Esophagus mucosa (tissue), 1 donor: Measurements from ENCODE around the gene PTPN14. TPM values are rescaled to one million over a fixed set of nuclear protein-coding genes. Genes with fewer than 3 reads are reported as not detected.

Source experiments
- ATAC-seq: fragments of 200-7000 bp; cut with Tn5 transposase; one replicate; pipeline ENCODE4 v1.9.1; 2020
- total RNA-seq: library from RNA; stranded (reverse); gene quantifications from one replicate; pipeline ENCODE4 v1.2.4, GENCODE V29; 2023
- donor health status: DM: yes; HTN: yes; CAD: no.

Gene PTPN14
- total RNA-seq, 1 donor from 2014 or later = 25.3 TPM

DNA sequence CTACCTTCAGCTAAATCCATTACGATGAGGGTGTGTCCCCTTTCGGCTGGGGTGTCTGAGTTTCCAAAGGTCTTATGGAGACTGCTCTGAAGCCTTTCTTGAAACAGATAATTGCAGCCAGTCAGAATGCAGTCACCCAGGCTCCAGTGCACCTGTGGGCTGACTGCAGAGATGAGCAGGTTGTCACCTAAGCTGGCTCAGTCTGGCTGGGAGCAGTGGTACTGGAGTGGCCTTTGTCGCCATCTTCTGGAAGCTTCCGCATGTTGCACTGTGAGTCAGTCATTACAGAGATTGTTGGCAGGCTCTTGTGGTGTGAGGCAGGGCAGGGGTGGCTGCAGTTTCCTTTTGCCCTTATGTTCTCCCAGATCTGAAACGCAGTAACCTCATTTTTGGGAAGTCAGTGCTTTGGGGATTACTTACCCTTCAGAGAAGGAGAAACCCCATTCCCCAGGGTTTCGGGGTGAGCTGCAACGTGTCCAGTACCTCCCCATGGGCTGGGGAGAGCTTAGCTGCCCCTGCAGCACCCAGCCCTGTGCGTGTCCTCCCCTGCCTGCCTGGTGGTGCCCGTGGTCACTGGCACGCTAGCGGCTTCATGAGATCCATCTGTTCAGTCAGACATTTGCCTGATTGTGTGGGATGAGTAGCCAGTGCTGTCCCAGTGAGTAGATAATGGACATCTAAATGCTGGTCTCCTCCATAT, 222.5 kb downstream of the PTPN14 start:
- ATAC-seq = peak; percentile 96

DNA sequence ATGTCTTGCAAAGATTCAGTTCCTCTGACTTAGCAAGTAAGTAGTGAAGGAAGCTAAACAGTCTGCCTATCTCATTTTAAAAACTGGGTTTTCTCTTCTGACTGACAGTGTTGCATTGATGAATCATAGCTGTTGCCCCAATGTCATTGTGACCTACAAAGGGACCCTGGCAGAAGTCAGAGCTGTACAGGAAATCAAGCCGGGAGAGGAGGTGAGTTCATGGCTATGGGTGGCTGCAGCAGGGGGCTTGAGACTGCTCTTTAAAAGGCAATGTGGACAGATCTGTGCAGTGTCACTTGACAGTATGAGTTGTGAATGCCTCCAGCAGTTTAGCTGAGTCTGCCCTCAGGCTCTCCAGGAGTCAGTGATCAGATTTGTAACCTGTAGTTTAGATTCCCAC, 223.9 kb downstream of the PTPN14 start:
- no peak for ATAC-seq

DNA sequence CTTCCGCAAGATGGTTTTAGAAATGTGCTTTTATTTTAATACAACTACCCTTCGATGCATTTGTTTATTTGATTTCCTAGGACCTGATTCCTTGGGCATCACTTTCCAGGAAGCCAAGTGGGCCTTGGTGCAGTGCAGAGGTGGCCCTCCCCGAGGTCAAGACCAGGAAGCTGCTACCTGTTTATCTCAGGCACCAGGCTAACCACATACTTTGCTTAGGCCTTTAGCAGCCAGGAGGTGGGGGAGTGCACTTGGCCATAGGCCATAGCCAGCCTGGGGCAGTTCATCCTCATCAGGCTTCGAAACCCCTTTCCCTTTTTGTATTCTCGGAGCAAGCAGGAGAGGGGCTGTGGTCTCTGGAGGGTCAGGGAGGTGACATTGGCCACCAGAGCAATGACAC, 225.0 kb downstream of the PTPN14 start:
- ATAC-seq = no peak

DNA sequence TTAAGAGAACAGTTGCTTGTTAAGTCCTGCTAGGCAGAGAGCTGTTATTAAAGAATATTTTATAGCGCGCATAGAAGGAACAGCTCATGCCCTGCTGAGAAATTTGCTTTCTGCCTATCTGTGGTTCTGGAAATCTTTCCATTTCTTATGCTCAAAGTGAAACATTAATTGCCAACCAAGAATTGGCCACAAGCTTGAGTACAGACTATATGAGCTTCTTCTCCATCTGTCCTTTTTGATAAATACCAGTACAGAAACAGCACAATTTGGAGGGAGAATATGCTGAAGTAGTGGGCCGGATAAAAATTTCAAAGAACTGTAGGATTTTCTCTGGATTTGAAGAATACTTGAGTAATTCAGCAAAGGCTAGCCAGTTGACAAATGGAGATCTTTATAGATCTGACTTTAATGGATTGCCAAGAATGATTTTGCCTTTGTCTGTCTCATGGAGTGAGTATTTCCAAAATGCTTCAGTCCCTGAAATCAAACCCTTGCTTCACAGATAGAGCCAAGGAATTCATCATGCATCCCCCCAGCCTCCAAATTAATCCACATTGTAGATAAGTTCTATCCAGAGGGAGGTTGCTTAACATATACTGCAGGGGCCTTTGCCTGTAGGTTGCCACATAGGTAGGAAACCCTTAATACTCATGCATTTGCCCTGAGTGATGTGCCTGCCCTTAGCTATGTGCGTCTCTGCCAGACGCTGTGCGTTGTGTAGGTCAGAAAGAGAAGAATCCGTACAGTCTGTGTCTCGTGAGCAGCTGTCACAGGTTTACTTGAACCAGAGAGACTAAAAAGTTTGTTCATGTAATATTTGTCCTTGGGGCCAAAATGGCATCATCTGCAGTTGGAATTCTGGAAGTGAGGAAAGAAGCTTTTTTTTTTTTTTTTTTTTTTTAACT, 226.3 kb downstream of the PTPN14 start:
- no peak for ATAC-seq

DNA sequence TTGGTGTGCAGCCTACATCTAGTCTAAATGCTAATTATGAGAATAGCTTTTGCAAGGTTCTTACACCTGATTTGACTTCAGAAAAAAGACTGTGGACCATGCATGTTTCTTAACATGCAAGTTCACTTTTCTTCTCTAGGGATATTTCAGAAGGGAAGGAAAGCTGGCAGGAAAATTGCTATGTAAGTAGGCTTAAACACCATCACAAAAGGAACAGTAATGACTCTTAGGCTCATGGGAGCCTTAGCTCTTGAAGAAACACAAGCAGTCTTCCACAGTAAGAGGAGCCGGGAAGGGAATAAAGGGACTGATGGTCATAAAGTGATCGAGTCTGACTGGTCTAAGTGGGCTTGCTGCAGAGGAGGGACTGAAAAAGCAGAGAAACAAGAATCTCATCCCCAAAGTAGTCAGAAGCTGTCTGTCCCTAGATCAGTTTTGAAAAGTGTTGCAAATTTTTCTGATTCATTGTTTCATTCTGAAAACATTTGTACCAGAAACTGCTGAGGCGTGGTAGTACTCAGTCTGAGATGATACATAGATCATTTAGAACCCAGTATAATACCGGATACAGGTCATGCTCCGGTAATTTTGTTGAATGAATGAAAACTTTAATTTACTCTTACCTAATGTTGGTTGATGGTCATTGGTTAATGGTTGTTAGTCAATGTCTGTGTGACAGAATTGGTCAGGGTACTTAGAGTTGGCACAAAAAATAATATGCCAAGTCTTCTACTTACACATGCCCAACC, 229.5 kb downstream of the PTPN14 start:
- peak; percentile 82 for ATAC-seq

DNA sequence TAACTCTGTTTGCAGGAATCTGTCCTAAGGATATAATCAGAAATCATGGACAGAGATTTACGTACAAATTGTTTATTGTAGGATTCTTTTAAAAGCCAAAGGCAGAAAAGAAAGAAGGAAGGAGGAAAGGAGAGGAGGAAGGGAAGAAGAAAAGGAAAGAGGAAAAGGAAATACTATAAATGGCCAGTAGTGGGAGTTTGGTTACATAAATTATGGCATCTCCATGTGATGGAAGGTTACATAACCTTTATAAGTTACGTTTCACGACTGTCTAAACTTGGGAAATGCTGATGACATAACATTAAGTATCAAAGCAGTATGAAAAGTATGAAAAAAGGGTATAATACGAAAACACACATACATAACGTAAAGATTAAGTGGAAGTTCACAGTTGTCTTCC, 231.5 kb downstream of the PTPN14 start:
- ATAC-seq = no peak

DNA sequence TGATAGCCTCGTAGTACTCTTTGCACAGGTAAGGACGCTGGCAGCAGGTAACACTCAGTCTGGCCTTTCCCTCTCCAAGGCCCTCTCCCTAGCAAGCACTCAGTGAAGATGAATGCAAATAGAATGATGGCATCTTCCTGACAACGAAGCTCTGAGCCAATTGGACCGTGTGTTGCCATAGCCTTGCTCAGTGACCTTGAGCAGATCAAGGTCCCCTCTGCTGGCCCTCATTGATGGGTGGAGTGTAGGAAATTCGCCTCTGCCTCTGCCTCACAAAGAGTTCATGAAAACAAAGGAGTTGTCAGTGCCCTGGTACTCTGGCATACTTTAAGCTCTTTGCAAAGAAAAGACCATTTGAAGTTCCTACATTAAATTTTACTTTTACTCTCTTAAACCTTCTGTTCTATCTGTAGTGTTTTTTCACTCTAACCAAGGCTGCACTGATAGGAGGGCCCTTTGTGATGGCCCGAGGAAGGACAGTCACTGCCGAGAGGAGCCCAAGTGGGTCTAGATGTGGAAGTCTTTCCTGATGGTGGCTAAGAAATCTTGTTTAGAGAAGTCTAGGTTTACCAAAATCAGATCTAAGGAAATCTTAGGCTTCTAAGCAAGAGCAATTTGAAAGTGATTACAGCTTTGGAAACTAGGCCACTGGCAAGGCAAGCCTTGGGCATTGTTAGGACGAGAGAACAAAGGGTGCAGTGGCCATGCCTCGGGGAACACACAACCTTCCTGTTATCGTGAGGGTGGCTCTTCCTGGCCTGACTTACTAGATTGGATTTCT, 232.3 kb downstream of the PTPN14 start:
- ATAC-seq = no peak

DNA sequence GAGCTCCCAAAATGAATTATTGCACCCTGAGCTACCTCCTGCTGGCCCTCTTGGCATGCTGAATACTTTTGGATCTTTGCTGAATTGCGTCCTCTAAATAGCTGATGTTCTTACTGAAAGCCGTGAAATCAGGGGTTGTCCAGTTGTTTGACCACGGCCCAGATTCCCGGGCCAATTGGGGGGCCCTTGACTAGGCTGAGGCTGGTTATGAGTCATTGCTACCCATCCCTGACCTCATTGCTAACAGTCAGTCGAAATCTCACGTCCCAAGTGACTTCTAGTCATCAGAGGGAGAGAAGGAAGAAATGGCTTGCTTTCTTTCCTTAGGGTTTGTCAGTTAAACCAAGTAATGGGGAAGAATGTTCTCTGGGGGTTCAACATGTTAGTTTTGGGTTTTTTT, 233.0 kb downstream of the PTPN14 start:
- ATAC-seq = no peak

DNA sequence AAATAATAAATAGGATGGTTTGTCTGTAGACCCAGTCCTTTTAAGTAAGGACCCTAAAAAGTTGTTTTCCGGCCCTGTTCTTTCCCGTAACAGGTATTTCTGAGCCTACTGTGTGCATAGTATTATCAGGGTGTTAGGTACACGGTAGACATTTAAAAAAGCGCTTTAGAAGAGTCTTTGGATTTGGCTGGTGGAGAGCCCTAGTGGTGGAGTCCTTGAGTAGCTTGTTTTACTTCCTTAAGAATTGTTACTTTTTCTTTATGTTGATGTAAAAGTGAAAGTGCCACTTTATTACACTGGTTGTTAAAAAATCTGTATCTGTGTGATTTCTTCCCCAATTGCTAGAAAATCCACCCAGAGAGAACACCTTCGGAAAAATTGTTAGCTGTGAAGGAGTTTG, 233.7 kb downstream of the PTPN14 start:
- no peak for ATAC-seq

DNA sequence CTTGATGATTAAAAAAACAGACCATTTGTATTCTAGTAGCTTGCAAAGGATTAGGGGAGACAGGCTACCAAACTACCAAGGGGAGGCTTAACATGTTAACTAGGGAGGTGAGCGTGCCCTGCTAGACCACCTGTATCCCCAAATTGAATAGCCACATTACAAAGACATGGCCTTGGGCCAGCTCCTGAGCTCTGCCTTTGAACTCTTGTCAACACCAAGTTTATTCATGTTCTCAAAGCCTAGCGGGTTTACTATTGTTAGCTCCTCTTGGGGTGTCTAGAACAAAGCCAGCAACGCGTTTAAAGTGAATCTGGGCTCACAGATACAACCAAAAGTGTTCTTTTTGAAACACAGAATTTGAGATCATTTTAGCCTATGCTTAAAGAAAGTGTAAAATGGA, 234.1 kb downstream of the PTPN14 start:
- no peak for ATAC-seq

DNA sequence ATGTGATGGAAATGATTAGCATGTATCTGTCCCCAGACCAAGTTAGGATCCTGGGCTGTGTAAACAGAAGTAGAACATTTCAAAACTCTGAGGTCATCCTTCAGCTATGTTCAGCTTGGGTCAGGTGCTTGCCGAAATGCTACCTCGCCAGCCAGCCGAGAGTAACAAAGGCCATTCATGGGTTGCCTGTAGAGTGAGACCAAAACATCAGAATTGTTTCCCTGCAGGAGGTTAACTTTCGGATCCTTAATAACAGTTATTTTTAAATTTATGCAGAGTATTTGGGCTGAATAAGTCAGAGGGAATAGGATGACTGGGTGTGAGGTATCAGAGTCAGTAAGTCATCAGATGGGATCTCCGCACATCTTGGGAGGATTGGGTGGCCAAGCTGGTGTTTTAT, 234.8 kb downstream of the PTPN14 start:
- ATAC-seq = no peak

DNA sequence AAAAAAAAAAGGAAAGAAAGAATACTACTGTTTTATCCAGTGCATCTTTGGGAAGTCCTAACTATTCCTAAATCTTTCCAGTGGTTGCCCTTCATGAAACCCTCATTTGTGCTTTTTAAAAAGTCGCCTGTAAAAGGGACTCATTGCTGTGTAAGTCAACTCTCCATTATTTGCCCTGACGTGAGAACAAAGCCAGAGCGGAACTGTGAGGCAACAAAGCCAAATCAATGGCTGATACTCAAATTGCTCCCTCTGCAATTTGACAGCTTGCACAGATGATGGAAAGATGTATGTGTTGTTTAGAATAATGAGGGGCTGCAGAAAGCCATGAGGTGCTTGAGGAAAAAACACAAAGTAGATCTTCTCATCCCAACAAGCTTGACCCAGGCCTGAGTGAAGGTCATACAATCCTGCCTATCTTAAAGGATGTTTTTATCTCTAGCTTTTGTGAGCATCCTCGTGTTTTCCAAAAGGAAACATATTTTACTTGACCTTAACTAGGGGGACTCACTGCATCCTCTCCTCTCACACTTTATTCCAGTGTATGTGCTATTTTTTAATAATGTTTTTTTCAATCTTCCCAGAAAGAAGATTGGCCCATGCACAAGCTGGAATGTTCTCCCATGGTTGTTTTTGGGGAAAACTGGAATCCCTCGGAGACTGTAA, 237.1 kb downstream of the PTPN14 start:
- no peak for ATAC-seq

DNA sequence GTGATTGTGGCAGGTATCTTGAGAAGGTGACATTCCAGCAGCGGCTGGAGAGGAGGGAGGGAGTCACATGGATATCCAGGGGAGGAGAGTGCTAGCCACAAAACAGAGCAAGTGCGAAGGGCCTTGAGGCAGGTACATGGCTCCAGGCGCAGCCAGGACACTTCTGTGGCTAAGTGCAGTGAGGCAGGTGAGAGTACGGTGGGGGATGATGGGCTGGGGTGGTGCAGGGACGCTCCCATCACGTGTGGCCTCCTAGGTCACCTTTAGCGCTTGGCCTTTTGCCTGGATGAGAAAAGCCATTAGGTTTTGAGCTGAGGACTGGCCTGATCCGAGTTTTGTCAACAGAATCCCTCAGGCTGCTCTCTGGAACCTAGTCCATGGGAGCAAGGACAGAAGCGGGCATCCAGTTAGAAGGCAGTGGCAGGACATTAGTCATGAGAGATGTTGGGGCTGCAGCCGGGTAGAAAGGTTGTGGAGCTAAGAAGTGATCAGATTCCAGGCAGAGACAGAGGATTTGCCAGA, 238.8 kb downstream of the PTPN14 start:
- no peak for ATAC-seq

DNA sequence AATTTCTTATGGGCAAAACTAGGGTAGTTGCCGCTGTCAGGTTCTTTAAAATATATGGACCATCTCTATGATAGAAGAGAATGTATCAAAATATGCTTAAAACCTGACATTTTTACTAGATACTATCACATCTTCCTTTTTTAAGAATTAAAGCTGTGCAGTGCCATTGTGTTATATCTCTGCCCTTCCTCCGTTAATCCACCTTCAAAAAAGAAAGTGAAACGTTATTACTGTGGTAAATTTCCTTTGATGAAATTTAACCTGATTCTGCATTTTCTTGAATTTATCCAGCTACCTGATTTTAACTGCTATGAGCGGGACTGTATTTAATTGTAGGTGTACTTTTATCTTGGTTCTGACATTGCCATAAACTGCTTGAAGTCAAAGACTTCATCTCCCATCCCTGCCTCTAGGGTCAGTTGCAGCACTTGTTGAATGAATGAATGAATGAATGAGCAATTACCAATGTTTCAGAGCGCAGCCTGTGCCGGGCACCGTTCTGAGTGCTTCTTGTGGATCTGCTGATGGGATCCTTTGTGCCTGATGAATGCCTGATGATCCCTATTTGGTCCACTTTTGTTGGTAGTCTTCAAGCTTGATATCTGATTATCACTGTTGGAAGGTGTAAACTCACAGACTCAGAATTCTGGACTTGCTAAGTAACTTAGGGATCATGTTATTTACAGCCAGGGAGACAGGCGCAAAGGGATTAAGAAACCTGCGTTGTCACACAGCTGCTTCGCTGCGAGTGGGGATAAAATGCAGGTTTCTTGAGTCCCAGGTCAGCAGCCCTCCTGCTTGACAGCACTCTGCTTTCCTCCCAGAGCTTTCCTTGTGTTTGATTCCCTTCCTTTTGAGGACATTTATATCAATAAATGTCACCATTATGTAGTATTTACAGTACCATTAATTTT, 240.4 kb downstream of the PTPN14 start:
- ATAC-seq = no peak

DNA sequence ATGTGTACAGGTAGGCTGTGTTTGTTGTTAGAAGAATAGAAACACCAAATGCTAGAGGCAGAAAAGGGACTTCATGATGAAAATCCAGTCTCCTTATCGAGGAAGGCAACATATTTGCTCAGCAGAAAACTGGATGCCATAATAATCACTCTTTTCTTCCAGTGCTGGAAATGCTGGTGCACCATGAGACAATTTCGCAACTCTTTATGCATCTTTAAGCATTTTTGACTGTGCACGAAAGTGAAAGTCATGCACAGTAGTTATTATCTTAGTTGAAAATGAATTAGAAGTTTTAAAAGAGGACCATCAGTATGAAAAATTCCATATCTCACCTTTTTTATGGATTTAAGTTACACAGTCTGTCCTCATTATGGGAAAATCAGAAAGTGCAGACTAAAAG, 241.4 kb downstream of the PTPN14 start:
- ATAC-seq = no peak

DNA sequence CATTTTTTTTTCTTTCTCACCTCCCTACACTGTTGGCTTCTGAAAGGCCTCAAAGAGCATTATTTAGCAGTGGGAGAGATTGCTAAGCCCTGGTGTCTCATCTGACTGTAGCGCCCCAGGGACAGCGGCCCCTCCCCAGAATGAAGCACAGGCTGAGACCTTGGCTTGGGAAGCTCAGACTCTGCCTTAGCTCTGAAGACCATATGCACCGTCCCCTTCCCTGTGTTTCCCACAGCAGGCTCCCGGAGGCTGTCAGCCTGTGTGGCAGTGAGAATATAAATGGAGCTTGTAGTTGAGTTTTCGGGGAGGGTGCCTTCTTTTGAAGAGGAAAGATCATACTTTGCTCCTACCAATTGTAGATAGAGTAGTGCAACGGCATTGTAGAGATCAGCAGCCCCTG, 245.1 kb downstream of the PTPN14 start:
- ATAC-seq = no peak

DNA sequence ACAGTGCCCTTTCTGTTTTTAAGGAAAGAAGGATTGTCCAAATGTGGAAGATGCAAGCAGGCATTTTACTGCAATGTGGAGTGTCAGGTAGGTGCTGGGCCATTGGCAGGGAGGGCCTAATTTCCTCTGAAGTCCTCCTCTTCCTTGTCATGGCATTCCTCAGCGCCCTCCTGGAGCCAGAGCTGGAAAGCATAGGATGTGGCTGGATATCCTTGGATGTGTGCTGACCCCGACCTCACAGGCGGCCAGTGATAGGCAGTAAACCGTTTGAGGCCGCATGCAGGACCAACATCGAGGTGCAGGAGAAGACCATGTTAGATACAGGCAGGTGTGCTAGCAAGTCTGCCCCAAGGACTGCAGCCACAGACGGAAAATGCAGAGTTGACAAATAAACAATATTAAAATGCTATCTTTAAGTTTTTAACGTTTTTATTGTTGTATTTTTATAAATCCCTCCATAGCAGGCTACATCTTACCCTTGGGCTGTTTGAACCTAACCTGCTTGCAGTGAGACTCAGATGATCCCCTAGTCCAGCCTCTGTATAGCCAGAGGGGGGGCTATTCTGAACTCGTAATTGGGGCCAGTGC, 246.1 kb downstream of the PTPN14 start:
- ATAC-seq = no peak

DNA sequence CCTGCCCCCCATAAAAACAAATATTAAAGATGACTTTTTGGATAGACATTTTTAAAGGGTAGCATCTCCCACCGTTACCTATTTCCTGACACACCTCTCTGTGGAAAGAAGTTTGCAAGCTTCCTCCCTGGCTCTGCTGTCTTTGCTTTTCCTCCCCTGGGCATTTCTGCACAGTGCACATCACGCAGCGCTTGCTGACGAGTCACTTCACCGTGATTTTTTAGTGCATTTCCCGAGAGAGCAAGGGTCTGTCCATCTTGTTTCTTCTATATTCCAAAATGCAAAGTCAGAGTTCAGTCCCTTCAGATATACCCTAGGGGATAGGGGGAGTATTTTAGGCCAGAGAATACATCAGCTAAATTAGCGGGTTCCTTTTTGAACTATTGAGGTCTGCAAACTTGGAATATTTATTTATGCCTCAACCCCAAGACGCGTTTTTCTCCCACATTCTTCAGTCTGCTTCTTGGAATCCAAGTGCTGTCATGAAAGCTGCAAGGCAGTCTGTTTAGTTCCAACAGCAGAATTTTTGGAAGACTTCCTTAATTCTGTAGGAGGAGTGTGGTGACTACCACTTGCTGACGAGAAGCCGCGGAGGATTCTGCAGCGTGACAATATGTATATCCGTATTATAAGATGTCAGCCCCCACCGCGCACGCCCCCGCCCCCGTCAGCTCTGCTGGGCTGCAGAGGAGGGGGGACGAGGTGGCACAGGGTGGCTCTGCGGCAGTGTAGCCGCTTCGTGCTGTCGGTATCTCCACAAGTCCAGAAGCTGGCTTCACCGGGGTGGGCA, 248.1 kb downstream of the PTPN14 start:
- ATAC-seq = no peak

DNA sequence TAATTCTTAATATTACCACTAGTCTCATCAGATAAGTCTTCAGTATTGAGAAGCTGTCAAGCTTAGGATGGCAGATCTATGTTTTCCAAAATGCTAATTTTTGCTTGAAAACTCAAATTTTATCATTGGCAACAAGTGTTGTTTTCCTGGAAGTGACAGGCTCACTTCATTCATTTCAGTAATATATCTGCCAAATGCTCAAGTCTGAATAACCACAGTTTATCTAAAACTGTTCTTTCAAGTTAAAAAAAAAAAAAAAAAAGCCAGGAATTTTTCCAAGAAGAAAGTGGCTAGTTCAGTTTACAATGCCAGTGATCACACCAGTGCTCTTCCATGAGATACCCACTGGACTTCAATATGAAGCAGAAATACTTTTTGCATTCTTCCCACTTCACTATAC, 249.9 kb downstream of the PTPN14 start:
- ATAC-seq = no peak
